GM12891 (cell line): ENCODE results near the gene HSD17B2.

Experiments used
- PAX5 ChIP-seq: IDR thresholded peaks from 2 replicates; pipeline ENCODE4 v1.6.1; 2011; ENCODE audit warnings: low read length, moderate library complexity, mild to moderate bottlenecking; ENCODE audit not compliant: insufficient read depth, severe bottlenecking
- POLR2A ChIP-seq: IDR thresholded peaks from 2 replicates; pipeline ENCODE4 v1.6.1; 2011; ENCODE audit warnings: low read depth, low read length, control low read depth
- POLR2AphosphoS5 ChIP-seq: IDR thresholded peaks from 2 replicates; pipeline ENCODE4 v1.6.1; 2011; ENCODE audit warnings: low read depth, low read length, control low read depth
- SPI1 ChIP-seq: IDR thresholded peaks from 2 replicates; pipeline ENCODE4 v1.6.1; 2011; ENCODE audit warnings: low read depth, low read length, control low read depth
- TAF1 ChIP-seq: IDR thresholded peaks from 2 replicates; pipeline ENCODE4 v1.6.1; 2011; ENCODE audit warnings: low read depth, low read length, control low read depth

DNA sequence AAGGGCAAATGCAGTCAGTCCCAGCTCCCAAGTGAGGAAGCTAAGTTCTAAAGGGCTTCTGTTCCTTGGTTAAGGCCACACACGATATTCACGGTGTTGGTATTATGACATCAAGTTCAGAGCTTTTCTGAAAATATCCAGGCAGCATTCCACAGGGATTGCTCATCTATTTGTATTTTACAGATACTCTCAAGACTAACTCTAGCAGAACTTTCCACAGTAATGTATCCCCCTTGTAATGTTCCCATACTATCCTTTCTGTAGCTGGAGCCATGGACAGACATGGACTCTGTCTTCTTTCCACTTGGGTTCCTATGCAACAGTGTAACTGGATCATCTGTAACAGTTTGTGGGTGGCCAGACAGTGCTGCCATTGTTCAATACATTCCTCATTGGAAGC lies 37.3 kb upstream of the HSD17B2 start:
- TF ChIP-seq POLR2AphosphoS5 (no peak), POLR2A (no peak), TAF1 (no peak), PAX5 (no peak), SPI1 (no peak)
